Astrocyte of the cerebellum (primary cell): ENCODE data around the gene ZDBF2.
A peak's percentile ranks its signal among the peaks of the same experiment; 100 is the strongest.
"Not testable (repeated sequence)": the region's sequence is repeated elsewhere in the genome, so short reads cannot be mapped to it uniquely, and the experiment has no call there.

Source experiments
- DNase-seq: peaks from one replicate; pipeline ENCODE4 v3.0.0-alpha.2; 2011; ENCODE audit warnings: low read depth
- H3K4me3 ChIP-seq: 2 replicates; pipeline ENCODE4 v1.5.1; 2011; ENCODE audit warnings: mild to moderate bottlenecking, low read depth, low read length, moderate library complexity
- CTCF ChIP-seq: IDR thresholded peaks from 2 replicates; pipeline ENCODE4 v1.5.1; 2012; ENCODE audit warnings: low read length, low read depth, moderate library complexity, mild to moderate bottlenecking; ENCODE audit errors: missing control alignments
- in situ Hi-C: cut with HindIII; loops from 2 replicates; pipeline ENCODE4 v1.10.0; 2017; ENCODE audit warnings: low sequenced_read_pairs

ZDBF2 gene

GRCh38 chr2:206287197-206287596 is 12.7 kb downstream of the ZDBF2 start:
- in situ Hi-C loops = no loop called here
- H3K4me3 ChIP-seq = no peak overlapping the region
- TF ChIP-seq CTCF = no peak
- DNase-seq = no peak

GRCh38 chr2:206289391-206289790 is 14.9 kb downstream of the ZDBF2 start:
- TF ChIP-seq CTCF = no peak
- DNase-seq = no peak
- in situ Hi-C loops = no loop called here
- H3K4me3 ChIP-seq = no peak overlapping the region

- no peak for TF ChIP-seq CTCF
- in situ Hi-C loops = no loop called here
- H3K4me3 ChIP-seq = no peak overlapping the region
- DNase-seq = no peak
Measured at GRCh38 chr2:206296128-206296527, 21.7 kb downstream of the ZDBF2 start.

- DNase-seq, H3K4me3 ChIP-seq, in situ Hi-C loops: not testable (repeated sequence)
Measured at GRCh38 chr2:206299608-206300007, 25.1 kb downstream of the ZDBF2 start.

GRCh38 chr2:206305523-206306245 is 31.2 kb downstream of the ZDBF2 start:
- TF ChIP-seq CTCF = no peak
- no peak for DNase-seq
- in situ Hi-C loops = no loop called here
- H3K4me3 ChIP-seq = no peak overlapping the region

GRCh38 chr2:206311026-206311425 is 36.6 kb downstream of the ZDBF2 start:
- no peak for DNase-seq
- H3K4me3 ChIP-seq = no peak overlapping the region
- no peak for TF ChIP-seq CTCF
- in situ Hi-C loops = no loop called here

- in situ Hi-C loops = no loop called here
- peak; percentile 6 for DNase-seq
- no peak overlapping the region for H3K4me3 ChIP-seq
- no peak for TF ChIP-seq CTCF
Measured at GRCh38 chr2:206316141-206316540, 41.7 kb downstream of the ZDBF2 start.
